ENCODE results near the gene ITGA7.

The ITGA7 gene

DNA sequence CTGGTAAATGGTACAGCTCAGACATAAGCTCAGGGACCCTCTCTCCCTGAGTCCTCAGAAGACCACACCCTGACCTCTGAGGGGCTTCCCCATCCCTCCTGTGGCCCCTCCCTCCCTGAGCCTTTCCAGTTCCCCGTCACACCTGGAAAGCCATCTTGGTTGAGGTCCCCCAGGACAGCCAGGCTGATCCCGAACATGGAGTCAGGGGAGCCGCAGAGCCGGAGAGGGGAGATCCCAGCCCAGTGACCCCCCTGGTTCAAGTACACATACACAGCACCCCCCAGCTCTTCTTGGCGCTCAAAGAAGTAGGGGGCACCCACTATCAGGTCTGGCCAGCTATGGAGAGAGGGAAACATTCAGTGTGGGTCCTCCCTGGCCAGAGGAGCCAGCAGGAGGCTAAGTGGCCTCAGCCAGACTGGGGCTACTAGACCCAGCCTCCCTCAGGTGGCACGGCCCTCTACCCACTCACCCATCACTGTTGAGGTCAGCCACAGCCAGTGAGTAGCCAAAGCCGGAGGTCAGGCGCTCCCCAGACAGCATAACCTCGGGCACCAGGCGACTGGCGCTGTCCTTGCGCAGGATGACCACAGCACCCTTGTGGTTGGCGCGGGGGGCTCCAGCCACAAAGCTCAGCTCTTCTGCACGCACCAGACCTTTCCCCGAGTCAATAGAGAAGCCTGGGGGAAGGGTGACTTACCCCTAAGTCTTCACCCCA lies 9.3 kb downstream of the ITGA7 start:
- Histone ChIP-seq H3K27me3 (ENCODE audit: control insufficient read depth, insufficient read depth, low read length) (no peaks in the 10 kb centered on the region), H3K4me1 (no peaks in the 10 kb centered on the region), H3K79me2 (no peaks in the 10 kb centered on the region), H3K4me2 (ENCODE audit: low read length) (no peak overlapping the region), H3K36me3 (ENCODE audit: control insufficient read depth, insufficient read depth, low read length) (no peaks in the 10 kb centered on the region), H3K9me3 (ENCODE audit: control insufficient read depth, low read length) (no peaks in the 10 kb centered on the region), H3K27ac (no peak overlapping the region), H2AFZ (no peak overlapping the region), H3K4me3 (ENCODE audit: low read depth, low read length) (no peak overlapping the region), H3K9ac (no peak overlapping the region)
- TF ChIP-seq, protein P1, sequence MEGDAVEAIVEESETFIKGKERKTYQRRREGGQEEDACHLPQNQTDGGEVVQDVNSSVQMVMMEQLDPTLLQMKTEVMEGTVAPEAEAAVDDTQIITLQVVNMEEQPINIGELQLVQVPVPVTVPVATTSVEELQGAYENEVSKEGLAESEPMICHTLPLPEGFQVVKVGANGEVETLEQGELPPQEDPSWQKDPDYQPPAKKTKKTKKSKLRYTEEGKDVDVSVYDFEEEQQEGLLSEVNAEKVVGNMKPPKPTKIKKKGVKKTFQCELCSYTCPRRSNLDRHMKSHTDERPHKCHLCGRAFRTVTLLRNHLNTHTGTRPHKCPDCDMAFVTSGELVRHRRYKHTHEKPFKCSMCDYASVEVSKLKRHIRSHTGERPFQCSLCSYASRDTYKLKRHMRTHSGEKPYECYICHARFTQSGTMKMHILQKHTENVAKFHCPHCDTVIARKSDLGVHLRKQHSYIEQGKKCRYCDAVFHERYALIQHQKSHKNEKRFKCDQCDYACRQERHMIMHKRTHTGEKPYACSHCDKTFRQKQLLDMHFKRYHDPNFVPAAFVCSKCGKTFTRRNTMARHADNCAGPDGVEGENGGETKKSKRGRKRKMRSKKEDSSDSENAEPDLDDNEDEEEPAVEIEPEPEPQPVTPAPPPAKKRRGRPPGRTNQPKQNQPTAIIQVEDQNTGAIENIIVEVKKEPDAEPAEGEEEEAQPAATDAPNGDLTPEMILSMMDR (IDR thresholded peaks at IDR 0.05), result no peak

DNA sequence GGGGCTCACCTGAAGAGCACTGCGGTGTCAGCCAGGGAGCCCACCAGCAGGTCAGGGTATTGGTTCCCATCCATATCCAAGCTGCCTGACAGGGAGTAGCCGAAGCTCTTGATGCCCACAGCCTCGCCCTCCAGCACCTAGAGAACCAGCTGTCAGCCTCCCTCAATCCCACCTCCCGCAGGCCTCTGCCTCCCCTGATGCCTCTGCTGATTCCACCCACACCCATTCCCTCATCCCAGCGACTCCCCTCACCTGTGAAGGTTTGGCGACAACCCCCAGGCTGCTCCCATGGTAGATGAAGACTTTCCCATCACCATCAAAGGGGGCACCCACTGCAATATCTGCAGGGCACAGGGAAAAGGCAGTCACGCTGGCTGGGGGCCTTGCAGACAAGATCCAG lies 10.0 kb downstream of the ITGA7 start:
- Histone ChIP-seq H3K36me3 (ENCODE audit: control insufficient read depth, insufficient read depth, low read length) (no peaks in the 10 kb centered on the region), H3K27ac (no peak overlapping the region), H3K27me3 (ENCODE audit: control insufficient read depth, insufficient read depth, low read length) (no peaks in the 10 kb centered on the region), H3K4me3 (ENCODE audit: low read depth, low read length) (no peak overlapping the region), H3K4me1 (no peaks in the 10 kb centered on the region), H3K79me2 (no peaks in the 10 kb centered on the region), H3K4me2 (ENCODE audit: low read length) (no peak overlapping the region), H2AFZ (no peak overlapping the region), H3K9me3 (ENCODE audit: control insufficient read depth, low read length) (no peaks in the 10 kb centered on the region), H3K9ac (no peak overlapping the region)
- TF ChIP-seq, protein P1 (IDR thresholded peaks at IDR 0.05), result no peak

DNA sequence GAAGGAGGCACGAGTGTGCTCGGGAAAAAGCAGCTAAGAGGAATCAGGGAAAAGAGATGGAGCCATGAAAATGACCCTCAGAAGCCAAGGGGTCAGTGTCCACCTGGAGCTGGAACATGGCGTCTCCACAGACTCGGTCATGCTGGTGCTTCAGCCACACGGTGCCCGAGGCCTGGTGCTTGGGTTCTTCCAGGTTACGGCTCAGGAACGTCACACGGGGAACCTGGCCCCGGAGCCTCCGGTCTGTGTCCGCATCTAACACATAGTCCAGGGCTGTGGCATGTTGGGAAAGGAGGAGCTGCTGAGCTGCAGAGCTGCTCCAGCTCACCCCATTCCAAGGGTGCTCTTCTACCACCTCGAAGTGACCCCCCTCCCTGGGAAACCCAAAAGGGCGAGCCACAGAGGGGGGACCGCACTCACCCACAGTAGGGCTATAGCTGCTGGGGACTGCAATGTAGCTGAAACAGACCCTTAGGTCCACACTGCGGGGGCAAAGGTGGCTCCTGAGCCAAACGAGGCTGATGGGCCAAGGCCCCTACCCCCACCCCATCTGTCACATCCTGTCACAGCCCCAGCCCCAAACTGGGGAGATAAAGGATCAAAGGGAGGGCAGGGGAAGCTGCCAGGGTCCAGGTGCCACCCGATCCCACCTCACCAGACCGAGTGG lies 10.8 kb downstream of the ITGA7 start:
- no peaks in the 10 kb centered on the region for H3K79me2 ChIP-seq
- no peak overlapping the region for H2AFZ ChIP-seq
- H3K9me3 ChIP-seq (ENCODE audit: control insufficient read depth, low read length), result no peaks in the 10 kb centered on the region
- H3K4me3 ChIP-seq (ENCODE audit: low read depth, low read length), result no peak overlapping the region
- H3K36me3 ChIP-seq (ENCODE audit: control insufficient read depth, insufficient read depth, low read length), result no peaks in the 10 kb centered on the region
- TF ChIP-seq, protein P1 (IDR thresholded peaks at IDR 0.05), result no peak
- no peak overlapping the region for H3K9ac ChIP-seq
- no peaks in the 10 kb centered on the region for H3K4me1 ChIP-seq
- no peak overlapping the region for H3K27ac ChIP-seq
- H3K4me2 ChIP-seq (ENCODE audit: low read length), result no peak overlapping the region
- H3K27me3 ChIP-seq (ENCODE audit: control insufficient read depth, insufficient read depth, low read length), result no peaks in the 10 kb centered on the region

DNA sequence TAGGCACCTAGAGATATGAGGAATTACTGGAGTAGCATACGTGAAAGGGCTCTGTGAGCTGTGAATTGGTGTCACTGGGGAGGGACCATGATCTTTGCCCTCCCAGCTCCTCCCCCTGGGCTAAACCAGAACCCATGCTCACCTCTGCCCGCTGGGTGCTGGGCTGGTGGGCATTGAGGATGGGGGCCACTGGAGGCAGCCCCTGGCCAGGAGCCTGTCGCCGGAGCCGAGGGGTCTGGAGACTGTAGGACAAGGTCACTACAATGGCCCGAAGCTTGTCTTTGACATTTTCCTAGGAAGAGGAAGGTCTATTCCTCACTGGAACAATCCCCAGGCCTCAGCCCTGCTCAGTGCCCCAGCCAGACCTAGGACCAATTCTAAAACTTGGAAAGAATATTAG lies 11.6 kb downstream of the ITGA7 start:
- Histone ChIP-seq H3K36me3 (ENCODE audit: control insufficient read depth, insufficient read depth, low read length) (no peaks in the 10 kb centered on the region), H3K27me3 (ENCODE audit: control insufficient read depth, insufficient read depth, low read length) (no peaks in the 10 kb centered on the region)

More for the DNA sequence above, 11.6 kb downstream of the ITGA7 start:
- TF ChIP-seq, protein P1 (IDR thresholded peaks at IDR 0.05), result no peak
- Histone ChIP-seq H3K4me2 (ENCODE audit: low read length) (no peak overlapping the region), H3K4me3 (ENCODE audit: low read depth, low read length) (no peak overlapping the region), H3K9me3 (ENCODE audit: control insufficient read depth, low read length) (no peaks in the 10 kb centered on the region), H3K4me1 (no peaks in the 10 kb centered on the region), H3K9ac (no peak overlapping the region), H3K27ac (no peak overlapping the region), H3K79me2 (no peaks in the 10 kb centered on the region), H2AFZ (no peak overlapping the region)
